ENCODE data around the gene C13orf42. TPM values are rescaled to one million over a fixed set of nuclear protein-coding genes. Genes with fewer than 3 reads are reported as not detected.

C13orf42 gene
- total RNA-seq, 1 experiment from 2014 or later, result not detected

GRCh38 chr13:51032831-51033230 lies 78.2 kb downstream of the C13orf42 start:
- intact Hi-C loops (cut with micrococcal nuclease), result no loop called here
- Histone ChIP-seq H3K27me3 (ENCODE audit: insufficient read depth, low read length) (no peaks in the 10 kb centered on the region), H3K4me2 (ENCODE audit: low read length) (no peak overlapping the region), H3K27ac (ENCODE audit: low read depth, low read length) (no peak overlapping the region), H2AFZ (ENCODE audit: low read depth, low read length, poor library complexity, severe bottlenecking) (no peak overlapping the region), H3K9ac (ENCODE audit: low read length) (no peak overlapping the region), H3K36me3 (ENCODE audit: control insufficient read depth in 1 of 2, insufficient read depth in 2 of 2, low read length in 2 of 2) (no peaks in the 10 kb centered on the region), H3K9me3 (ENCODE audit: control insufficient read depth in 1 of 2, insufficient read depth in 1 of 2, low read depth in 1 of 2, low read length in 2 of 2) (no peaks in the 10 kb centered on the region), H3K4me1 (ENCODE audit: control insufficient read depth in 1 of 2, insufficient read depth in 2 of 2, low read length in 2 of 2) (no peaks in the 10 kb centered on the region), H3K4me3 (replicated peaks in 1 of 2; ENCODE audit: low read depth in 1 of 2, low read length in 2 of 2) (no peak overlapping the region), H3K79me2 (ENCODE audit: insufficient read depth, low read length) (no peaks in the 10 kb centered on the region), H4K20me1 (ENCODE audit: insufficient read depth) (no peaks in the 10 kb centered on the region), H3K9me2 (ENCODE audit: insufficient read depth) (no peaks in the 10 kb centered on the region)
- CTCF ChIA-PET, result no interaction called here
- no peak for DNase-seq (ENCODE audit: low read depth, low spot score)
- ATAC-seq, result no peak
- POLR2A ChIA-PET, result no interaction called here
- RAD21 ChIA-PET (ENCODE audit: low non-redundant PET in 1 of 2, low total read pairs in 2 of 2, uncharacterized antibody in 2 of 2, unreplicated experiment in 2 of 2), result no interaction called here
- TF ChIP-seq, protein P1, sequence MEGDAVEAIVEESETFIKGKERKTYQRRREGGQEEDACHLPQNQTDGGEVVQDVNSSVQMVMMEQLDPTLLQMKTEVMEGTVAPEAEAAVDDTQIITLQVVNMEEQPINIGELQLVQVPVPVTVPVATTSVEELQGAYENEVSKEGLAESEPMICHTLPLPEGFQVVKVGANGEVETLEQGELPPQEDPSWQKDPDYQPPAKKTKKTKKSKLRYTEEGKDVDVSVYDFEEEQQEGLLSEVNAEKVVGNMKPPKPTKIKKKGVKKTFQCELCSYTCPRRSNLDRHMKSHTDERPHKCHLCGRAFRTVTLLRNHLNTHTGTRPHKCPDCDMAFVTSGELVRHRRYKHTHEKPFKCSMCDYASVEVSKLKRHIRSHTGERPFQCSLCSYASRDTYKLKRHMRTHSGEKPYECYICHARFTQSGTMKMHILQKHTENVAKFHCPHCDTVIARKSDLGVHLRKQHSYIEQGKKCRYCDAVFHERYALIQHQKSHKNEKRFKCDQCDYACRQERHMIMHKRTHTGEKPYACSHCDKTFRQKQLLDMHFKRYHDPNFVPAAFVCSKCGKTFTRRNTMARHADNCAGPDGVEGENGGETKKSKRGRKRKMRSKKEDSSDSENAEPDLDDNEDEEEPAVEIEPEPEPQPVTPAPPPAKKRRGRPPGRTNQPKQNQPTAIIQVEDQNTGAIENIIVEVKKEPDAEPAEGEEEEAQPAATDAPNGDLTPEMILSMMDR (IDR thresholded peaks at IDR 0.05 in 2 of 3, conservative IDR thresholded peaks at IDR 0.05 in 1 of 3; ENCODE audit: borderline replicate concordance in 1 of 3, insufficient read depth in 1 of 3, low read depth in 2 of 3, low read length in 2 of 3), result no peak
- TF ChIP-seq ATF3 (IDR thresholded peaks at IDR 0.05) (no peak), ZFX (IDR thresholded peaks at IDR 0.05) (no peak)
- no TSS peak for BruUV-seq (replicated peaks)

Other genes with a start within 250 kb of the C13orf42 start
- gene RNASEH2B, start 201.5 kb downstream of the C13orf42 start, total RNA-seq (2021; ENCODE audit: unreplicated experiment), result 41.3 TPM
- 3.1 TPM for gene FAM124A, start 111.1 kb upstream of the C13orf42 start, total RNA-seq (2021; ENCODE audit: unreplicated experiment)
- not detected for gene SERPINE3, start 228.4 kb upstream of the C13orf42 start, total RNA-seq (2021; ENCODE audit: unreplicated experiment)